SH-SY5Y (cell line): ENCODE measurements around the gene SVEP1.

Source experiments
- GATA2 ChIP-seq: IDR thresholded peaks from 2 replicates; pipeline ENCODE4 v1.6.1; 2011; ENCODE audit warnings: mild to moderate bottlenecking, low read depth, low read length
- GATA3 ChIP-seq: IDR thresholded peaks from 2 replicates; pipeline ENCODE4 v1.6.1; 2011; ENCODE audit warnings: low read depth, mild to moderate bottlenecking, low read length, moderate library complexity

GRCh38 chr9:110591526-110591925, 12.0 kb upstream of the SVEP1 start:
- TF ChIP-seq GATA2 (no peak), GATA3 (no peak)
